SIG-M5 treated with dmso at 0.1 percent for 504 hours (cell line): ENCODE data around the gene EIF4G2.
"Not testable (repeated sequence)": the region's sequence is repeated elsewhere in the genome, so short reads cannot be mapped to it uniquely, and the experiment has no call there.

Source experiments
- DNase-seq: peaks from one replicate; lab custom pipeline; 2025; ENCODE audit not compliant: unreplicated experiment; lab: John Stamatoyannopoulos, UW

Gene EIF4G2

GRCh38 chr11:10808553-10809372 lies at the start of gene EIF4G2:
TSS of gene EIF4G2 (minus strand) at chr11:10808926.
- DNase-seq: peak; percentile 95

- peak; percentile 91 for DNase-seq
Observed at GRCh38 chr11:10857709-10858438, 49.1 kb upstream of the EIF4G2 start, which contains the start of gene ZBED5. TSS of gene ZBED5 (minus strand) at chr11:10858053. CDS start at chr11:10854945, 3,108 bp downstream.

- no peak for DNase-seq
Observed at GRCh38 chr11:10857459-10857708, 48.7 kb upstream of the EIF4G2 start.

- DNase-seq: peak; percentile 54
Observed at GRCh38 chr11:10856689-10857458, 48.1 kb upstream of the EIF4G2 start.

GRCh38 chr11:10855295-10855694 lies 46.6 kb upstream of the EIF4G2 start:
- DNase-seq: no peak

GRCh38 chr11:10847960-10848860 lies 39.5 kb upstream of the EIF4G2 start:
- DNase-seq: no peak

- DNase-seq: no peak
Observed at GRCh38 chr11:10846660-10847059, 37.9 kb upstream of the EIF4G2 start.

GRCh38 chr11:10845589-10845988 lies 36.9 kb upstream of the EIF4G2 start:
- DNase-seq: no peak

- DNase-seq: no peak
Observed at GRCh38 chr11:10844796-10845195, 36.1 kb upstream of the EIF4G2 start.

- DNase-seq: no peak
Observed at GRCh38 chr11:10844356-10844755, 35.6 kb upstream of the EIF4G2 start.

GRCh38 chr11:10838881-10839280 lies 30.2 kb upstream of the EIF4G2 start:
- no peak for DNase-seq

GRCh38 chr11:10838083-10838482 lies 29.4 kb upstream of the EIF4G2 start:
- DNase-seq: no peak

- DNase-seq: not testable (repeated sequence)
Observed at GRCh38 chr11:10836884-10837283, 28.2 kb upstream of the EIF4G2 start.

GRCh38 chr11:10829139-10829538 lies 20.4 kb upstream of the EIF4G2 start:
- DNase-seq: no peak

GRCh38 chr11:10828402-10828801 lies 19.7 kb upstream of the EIF4G2 start:
- DNase-seq: no peak

GRCh38 chr11:10824888-10825287 lies 16.2 kb upstream of the EIF4G2 start:
- peak; percentile 21 for DNase-seq

- no peak for DNase-seq
Observed at GRCh38 chr11:10823152-10823579, 14.4 kb upstream of the EIF4G2 start.

GRCh38 chr11:10822491-10822890 lies 13.8 kb upstream of the EIF4G2 start:
- DNase-seq: not testable (repeated sequence)

- DNase-seq: no peak
Observed at GRCh38 chr11:10818594-10818993, 9.9 kb upstream of the EIF4G2 start.

GRCh38 chr11:10813945-10814344 lies 5.2 kb upstream of the EIF4G2 start:
- DNase-seq: no peak
